ENCODE results near the gene HSPA14. TPM values are rescaled to one million over a fixed set of nuclear protein-coding genes. Genes with fewer than 3 reads are reported as not detected.

HSPA14 gene
- total and polyA plus RNA-seq, 10 of the 15 experiments (the other 5 are each of a cell fraction or from before 2014, with no cell fraction given) = 26.6 to 56.1 (median 34.3) TPM

DNA sequence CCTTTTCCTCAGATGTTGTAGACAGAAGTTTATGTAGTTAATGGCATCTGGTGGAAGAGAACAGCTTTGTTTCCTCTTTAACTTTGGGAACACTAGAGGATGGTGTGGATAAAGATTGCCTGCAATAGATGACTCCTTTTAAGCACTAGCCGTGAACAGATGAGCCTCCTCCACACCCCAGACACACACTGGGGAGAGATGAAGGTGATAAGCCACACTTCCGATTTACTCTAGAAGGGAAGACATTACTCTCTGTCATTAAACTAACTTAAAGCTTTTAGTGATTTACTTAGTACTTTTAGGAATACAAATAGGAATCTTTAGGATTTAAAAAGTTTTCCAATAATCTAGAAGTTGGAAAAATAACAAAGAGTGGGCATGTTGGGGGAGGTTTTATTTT, 6.8 kb downstream of the HSPA14 start:
- intact Hi-C loops (cut with micrococcal nuclease; ENCODE audit: unreplicated experiment) (no loop called here), in situ Hi-C loops (cut with MboI) (no loop called here)
- 100% methylated on average over 2 of the region's 2 CpGs for whole genome bisulfite sequencing (ENCODE audit: insufficient coverage, insufficient replicate concordance, low lambda C conversion rate, missing lambda C conversion rate)
- BruUV-seq (replicated peaks) = no TSS peak
- no peak for TF ChIP-seq JUNB (IDR thresholded peaks at IDR 0.05)
- no peak for TF ChIP-seq PKNOX1 (IDR thresholded peaks at IDR 0.05)
- TF ChIP-seq CBX5 (IDR thresholded peaks at IDR 0.05; ENCODE audit: low read depth) = no peak
- TF ChIP-seq POLR2A (IDR thresholded peaks at IDR 0.05; ENCODE audit: low read depth, low read length) = peak; percentile 14; the same call in 1 of the 2 replicates
- TF ChIP-seq KDM1A (IDR thresholded peaks at IDR 0.05; ENCODE audit: borderline replicate concordance) = no peak
- TF ChIP-seq TCF3 (IDR thresholded peaks at IDR 0.05; ENCODE audit: borderline replicate concordance, insufficient read depth, low read depth, low read length) = no peak
- Histone ChIP-seq H4K20me1 (ENCODE audit: control insufficient read depth, insufficient read depth) (0 out of 2 replicates have a peak, but pooled peaks cover 3% of the 10 kb centered on the region), H3K79me2 (ENCODE audit: control insufficient read depth, insufficient read depth, low read length) (peaks cover 11% of the 10 kb centered on the region), H3K27ac (ENCODE audit: control insufficient read depth, insufficient read depth) (no peak overlapping the region), H3K27me3 (replicated peaks in 1 of 2; ENCODE audit: control insufficient read depth in 2 of 2, insufficient read depth in 2 of 2, low read length in 1 of 2) (no peaks in the 10 kb centered on the region), H3K4me1 (ENCODE audit: control insufficient read depth, insufficient read depth, low read length) (no peaks in the 10 kb centered on the region), H3K4me3 (no peak overlapping the region), H3K9me3 (replicated peaks; ENCODE audit: control insufficient read depth, insufficient read depth, low read length) (no peaks in the 10 kb centered on the region), H2AFZ (ENCODE audit: control insufficient read depth, low read depth, low read length) (no peak overlapping the region), H3K4me2 (ENCODE audit: control insufficient read depth, insufficient read depth) (no peak overlapping the region), H3K9ac (ENCODE audit: control insufficient read depth, insufficient read depth, low read length) (no peak overlapping the region), H3K36me3 (ENCODE audit: control insufficient read depth in 2 of 2, insufficient read depth in 2 of 2, low read length in 1 of 2) (peaks cover 3 to 33% of the 10 kb centered on the region in 2 experiments)
- ATAC-seq (no peak), FAIRE-seq (no peak), DNase-seq (ENCODE audit: low read depth, low spot score) (no peak)
- POLR2A ChIA-PET = no interaction called here
- CTCF ChIA-PET = interaction anchor here (0.7 to 0.9 kb wide), 2 partner anchors 34 to 136 kb away, joined by 3 read pairs; partner anchors contain the start of gene SUV39H2
- SMC1A ChIA-PET (ENCODE audit: uncharacterized antibody, unreplicated experiment) = interaction anchor here (1.0 to 1.2 kb wide), 2 partner anchors 26 to 115 kb away, joined by 3 to 4 read pairs; no protein-coding TSS in a partner anchor
- RAD21 ChIA-PET (ENCODE audit: unreplicated experiment) = no interaction called here

DNA sequence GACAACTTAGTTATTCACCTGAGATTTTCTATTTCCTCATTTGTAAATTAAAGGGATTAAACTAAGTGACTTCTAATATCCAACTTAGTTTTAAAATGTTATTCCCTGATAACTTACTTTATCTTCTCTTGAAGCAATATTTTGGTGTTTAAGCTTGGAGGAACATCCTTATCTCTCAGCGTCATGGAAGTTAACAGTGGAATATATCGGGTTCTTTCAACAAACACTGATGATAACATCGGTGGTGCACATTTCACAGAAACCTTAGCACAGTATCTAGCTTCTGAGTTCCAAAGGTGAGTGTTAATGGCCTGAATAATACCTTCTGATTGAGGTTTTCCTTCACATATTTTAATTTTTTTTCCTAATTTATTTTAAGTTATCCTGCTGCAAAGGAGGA, 14.1 kb downstream of the HSPA14 start:
- H3K36me3 ChIP-seq (ENCODE audit: control insufficient read depth in 2 of 2, insufficient read depth in 2 of 2, low read length in 1 of 2) = peaks cover 0 to 12% of the 10 kb centered on the region in 2 experiments; a peak in 3 of 4 replicates
- CTCF ChIA-PET = interaction anchor here (1.1 to 1.2 kb wide), 2 partner anchors 22 to 290 kb away, joined by 3 to 4 read pairs; no protein-coding TSS in a partner anchor
- DNase-seq (ENCODE audit: low read depth, low spot score) (no peak), ATAC-seq (no peak), FAIRE-seq (no peak)
- no peaks in the 10 kb centered on the region for H3K27me3 ChIP-seq (replicated peaks in 1 of 2; ENCODE audit: control insufficient read depth in 2 of 2, insufficient read depth in 2 of 2, low read length in 1 of 2)
- H3K4me3 ChIP-seq = no peak overlapping the region
- in situ Hi-C loops (cut with MboI) (no loop called here), intact Hi-C loops (cut with micrococcal nuclease; ENCODE audit: unreplicated experiment) (no loop called here)
- no peaks in the 10 kb centered on the region for H3K79me2 ChIP-seq (ENCODE audit: control insufficient read depth, insufficient read depth, low read length)
- WGBS (ENCODE audit: insufficient coverage, insufficient replicate concordance, low lambda C conversion rate, missing lambda C conversion rate) = 100% methylated on average over 3 of the region's 3 CpGs
- SMC1A ChIA-PET (ENCODE audit: uncharacterized antibody, unreplicated experiment) = no interaction called here
- no TSS peak for BruUV-seq (replicated peaks)
- H3K4me1 ChIP-seq (ENCODE audit: control insufficient read depth, insufficient read depth, low read length) = no peaks in the 10 kb centered on the region
- POLR2A ChIA-PET = no interaction called here
- H4K20me1 ChIP-seq (ENCODE audit: control insufficient read depth, insufficient read depth) = no peaks in the 10 kb centered on the region
- H2AFZ ChIP-seq (ENCODE audit: control insufficient read depth, low read depth, low read length) = no peak overlapping the region
- no peak overlapping the region for H3K4me2 ChIP-seq (ENCODE audit: control insufficient read depth, insufficient read depth)
- RAD21 ChIA-PET (ENCODE audit: unreplicated experiment) = no interaction called here
- no peak overlapping the region for H3K27ac ChIP-seq (ENCODE audit: control insufficient read depth, insufficient read depth)
- no peak overlapping the region for H3K9ac ChIP-seq (ENCODE audit: control insufficient read depth, insufficient read depth, low read length)
- no peaks in the 10 kb centered on the region for H3K9me3 ChIP-seq (replicated peaks; ENCODE audit: control insufficient read depth, insufficient read depth, low read length)
- TF ChIP-seq, protein P1, sequence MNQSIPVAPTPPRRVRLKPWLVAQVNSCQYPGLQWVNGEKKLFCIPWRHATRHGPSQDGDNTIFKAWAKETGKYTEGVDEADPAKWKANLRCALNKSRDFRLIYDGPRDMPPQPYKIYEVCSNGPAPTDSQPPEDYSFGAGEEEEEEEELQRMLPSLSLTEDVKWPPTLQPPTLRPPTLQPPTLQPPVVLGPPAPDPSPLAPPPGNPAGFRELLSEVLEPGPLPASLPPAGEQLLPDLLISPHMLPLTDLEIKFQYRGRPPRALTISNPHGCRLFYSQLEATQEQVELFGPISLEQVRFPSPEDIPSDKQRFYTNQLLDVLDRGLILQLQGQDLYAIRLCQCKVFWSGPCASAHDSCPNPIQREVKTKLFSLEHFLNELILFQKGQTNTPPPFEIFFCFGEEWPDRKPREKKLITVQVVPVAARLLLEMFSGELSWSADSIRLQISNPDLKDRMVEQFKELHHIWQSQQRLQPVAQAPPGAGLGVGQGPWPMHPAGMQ (IDR thresholded peaks at IDR 0.05; ENCODE audit: borderline replicate concordance) = no peak
- no peak for TF ChIP-seq WRNIP1 (IDR thresholded peaks at IDR 0.05; ENCODE audit: borderline replicate concordance, low read depth, low read length)
- TF ChIP-seq LARP7 (IDR thresholded peaks at IDR 0.05) = no peak
- TF ChIP-seq ZNF592 (IDR thresholded peaks at IDR 0.05) = no peak
- TF ChIP-seq IKZF2 (IDR thresholded peaks at IDR 0.05) = no peak
- no peak for TF ChIP-seq SMAD1 (IDR thresholded peaks at IDR 0.05; ENCODE audit: low read depth, partially characterized antibody)

Data from GM12878 (cell line).